Glutamatergic neuron (in vitro differentiated cells): Measurements from ENCODE around the gene TMEM256. TPM values are rescaled to one million over a fixed set of nuclear protein-coding genes. Genes with fewer than 3 reads are reported as not detected.
A peak's percentile ranks its signal among the peaks of the same experiment; 100 is the strongest.

Experiments
- DNase-seq: peaks from one replicate; pipeline ENCODE4 v3.0.0; 2022
- H3K27ac Mint-ChIP-seq: one replicate; pipeline ENCODE4 v1.8.0; 2020; ENCODE audit warnings: mild to moderate bottlenecking, mixed read lengths, inconsistent platforms; ENCODE audit not compliant: unreplicated experiment
- H3K27me3 Mint-ChIP-seq: one replicate; pipeline ENCODE4 v1.8.0; 2020; ENCODE audit warnings: mild to moderate bottlenecking, moderate library complexity, mixed read lengths, inconsistent platforms; ENCODE audit not compliant: unreplicated experiment
- H3K36me3 Mint-ChIP-seq: one replicate; pipeline ENCODE4 v1.8.0; 2020; ENCODE audit warnings: mild to moderate bottlenecking, mixed read lengths, inconsistent platforms; ENCODE audit not compliant: unreplicated experiment
- H3K4me1 Mint-ChIP-seq: one replicate; pipeline ENCODE4 v1.8.0; 2020; ENCODE audit warnings: mild to moderate bottlenecking, low read depth, mixed read lengths, inconsistent platforms; ENCODE audit not compliant: unreplicated experiment
- H3K4me3 Mint-ChIP-seq: one replicate; pipeline ENCODE4 v1.8.0; 2020; ENCODE audit warnings: mild to moderate bottlenecking, mixed read lengths, inconsistent platforms; ENCODE audit not compliant: unreplicated experiment
- H3K9me3 Mint-ChIP-seq: one replicate; pipeline ENCODE4 v1.8.0; 2020; ENCODE audit warnings: mild to moderate bottlenecking, moderate library complexity, mixed read lengths, inconsistent platforms; ENCODE audit not compliant: unreplicated experiment
- CTCF ChIP-seq: fragments of 200-600 bp; sonication (generic); IDR thresholded peaks from one replicate; pipeline ENCODE4 v1.5.0; 2021; ENCODE audit not compliant: partially characterized antibody, unreplicated experiment
- total RNA-seq: library from RNA; stranded (reverse); fragmentation: NEBNext Ultra II Directional; extraction: Animal tissue kit (Norgen Biotek cat#: 25700); gene quantifications from one replicate; pipeline ENCODE4 v1.2.1, GENCODE V29; 2021; ENCODE audit not compliant: unreplicated experiment

Gene TMEM256
- total RNA-seq, 1 donor from 2014 or later: 51.6 TPM

DNA sequence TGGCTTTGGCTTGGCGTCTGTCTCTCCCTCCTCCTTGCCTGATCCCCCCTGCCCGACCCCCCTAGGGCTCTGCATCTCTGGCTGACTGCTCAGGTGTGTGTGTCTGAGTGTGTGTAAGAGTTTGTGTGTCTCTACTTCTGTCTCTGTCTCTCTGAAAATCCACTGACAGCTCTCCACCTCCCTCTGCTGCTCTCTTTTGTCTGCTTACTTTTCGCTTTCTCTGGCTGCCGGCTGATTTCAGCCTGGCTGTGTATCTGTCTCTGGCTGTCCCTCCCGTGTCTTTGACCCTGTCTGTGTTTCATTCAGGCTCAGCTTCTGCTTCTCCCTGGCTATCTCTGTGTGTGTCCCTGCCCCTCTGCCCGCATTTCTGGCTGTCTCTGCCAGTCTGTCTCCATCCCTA is 12.4 kb upstream of the TMEM256 start:
- Mint-ChIP-seq H3K36me3 (peaks cover 7% of the 10 kb centered on the region), H3K9me3 (peaks cover 15% of the 10 kb centered on the region), H3K27me3 (peaks cover 15% of the 10 kb centered on the region), H3K4me3 (peak overlapping the region; percentile 64), H3K4me1 (peaks cover 17% of the 10 kb centered on the region), H3K27ac (peak overlapping the region; percentile 25)
- no peak for TF ChIP-seq CTCF
- DNase-seq: no peak

GRCh38 chr17:7415784-7416183 is 11.9 kb upstream of the TMEM256 start:
- H3K36me3 Mint-ChIP-seq: peaks cover 7% of the 10 kb centered on the region
- H3K27me3 Mint-ChIP-seq: peaks cover 15% of the 10 kb centered on the region
- no peak for TF ChIP-seq CTCF
- H3K9me3 Mint-ChIP-seq: peaks cover 15% of the 10 kb centered on the region
- H3K4me1 Mint-ChIP-seq: peaks cover 14% of the 10 kb centered on the region
- no peak overlapping the region for H3K4me3 Mint-ChIP-seq
- no peak overlapping the region for H3K27ac Mint-ChIP-seq
- DNase-seq: no peak

- no peak for TF ChIP-seq CTCF
- Mint-ChIP-seq H3K27ac (no peak overlapping the region), H3K4me1 (peaks cover 10% of the 10 kb centered on the region), H3K4me3 (no peak overlapping the region), H3K9me3 (peaks cover 15% of the 10 kb centered on the region), H3K27me3 (peaks cover 17% of the 10 kb centered on the region), H3K36me3 (peaks cover 12% of the 10 kb centered on the region)
- no peak for DNase-seq
These were observed 10.9 kb upstream of the TMEM256 start for GRCh38 chr17:7414837-7415236.

- peak overlapping the region; percentile 0 for H3K4me3 Mint-ChIP-seq
- peaks cover 22% of the 10 kb centered on the region for H3K36me3 Mint-ChIP-seq
- H3K27me3 Mint-ChIP-seq: peaks cover 19% of the 10 kb centered on the region
- peaks cover 6% of the 10 kb centered on the region for H3K4me1 Mint-ChIP-seq
- no peak for TF ChIP-seq CTCF
- peaks cover 15% of the 10 kb centered on the region for H3K9me3 Mint-ChIP-seq
- no peak overlapping the region for H3K27ac Mint-ChIP-seq
- no peak for DNase-seq
These were observed 9.6 kb upstream of the TMEM256 start for GRCh38 chr17:7413346-7413985.

GRCh38 chr17:7411427-7411750 is 7.5 kb upstream of the TMEM256 start:
- Mint-ChIP-seq H3K36me3 (peaks cover 18% of the 10 kb centered on the region), H3K4me1 (peaks cover 13% of the 10 kb centered on the region), H3K27me3 (peaks cover 14% of the 10 kb centered on the region), H3K4me3 (no peak overlapping the region), H3K9me3 (peaks cover 10% of the 10 kb centered on the region), H3K27ac (no peak overlapping the region)
- DNase-seq: no peak
- TF ChIP-seq CTCF: no peak
